Myocyte (in vitro differentiated cells): ENCODE data around the gene LZTR1. TPM values are rescaled to one million over a fixed set of nuclear protein-coding genes. Genes with fewer than 3 reads are reported as not detected.
"Not testable (repeated sequence)": the region's sequence is repeated elsewhere in the genome, so short reads cannot be mapped to it uniquely, and the experiment has no call there.

Experiments
- DNase-seq: peaks from one replicate; pipeline ENCODE4 v3.0.0-alpha.2; 2012; ENCODE audit warnings: low read depth
- microRNA counts: library from miRNA; unstranded; fragments of <30 nt; microRNA quantifications from one replicate; lab custom pipeline; 2016
- microRNA-seq: library from miRNA; unstranded; fragments of <30 nt; microRNA quantifications from one replicate; pipeline ENCODE4, GENCODE V29; 2016
- total RNA-seq: library from RNA; depleted of rRNA; stranded (reverse); fragments of >200 nt; gene quantifications from 2 replicates; pipeline ENCODE4 v1.2.3, GENCODE V29; 2014

The LZTR1 gene
- total RNA-seq, 1 donor from 2014 or later = 51.8 TPM

DNA sequence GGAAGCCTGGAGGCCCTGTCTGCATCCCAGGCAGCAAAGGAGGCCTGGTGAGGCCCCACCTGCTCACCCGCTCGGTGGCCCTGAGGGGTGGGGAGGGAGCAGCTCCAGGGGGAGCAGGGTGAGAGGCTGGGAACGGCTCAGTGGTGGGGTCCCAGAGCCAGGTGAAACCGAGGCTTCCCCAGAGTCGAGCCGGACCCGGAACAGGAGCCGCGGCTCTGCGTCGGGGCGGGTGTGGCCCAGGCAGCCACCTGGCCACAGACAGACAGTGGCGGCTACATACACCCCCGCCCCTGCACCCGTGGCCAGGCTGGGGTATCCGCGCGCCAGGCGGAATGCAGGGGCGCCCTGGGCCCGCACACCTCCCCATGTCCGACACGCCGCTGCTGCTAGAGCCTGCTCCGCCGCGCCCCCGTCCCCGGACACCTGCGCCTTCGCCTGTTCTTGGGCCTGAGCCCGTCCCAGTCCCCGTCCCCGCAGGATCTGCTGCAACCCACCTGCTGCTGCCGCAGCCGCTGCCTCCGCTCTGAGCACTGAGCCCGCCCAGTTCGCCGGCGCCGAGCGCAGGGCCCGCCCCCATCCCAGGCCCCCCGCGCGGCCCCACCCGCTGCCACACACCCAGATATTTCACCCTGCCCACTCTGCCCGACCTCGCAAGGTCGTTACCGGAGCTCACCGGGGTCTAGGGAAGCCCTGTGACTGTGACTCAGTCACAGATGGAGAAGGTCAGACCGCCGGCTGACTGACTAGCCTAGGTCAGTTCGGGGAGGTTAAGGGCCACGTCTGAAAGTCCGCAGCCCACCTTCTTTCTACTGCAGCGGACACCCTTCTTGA, 50.2 kb downstream of the LZTR1 start, which contains the start of gene SLC7A4:
Gene SLC7A4 (minus strand): TSS at position 525 of the 831 bp plus-strand sequence. CDS start 749 bp downstream, outside the sequence.
- DNase-seq = no peak

DNA sequence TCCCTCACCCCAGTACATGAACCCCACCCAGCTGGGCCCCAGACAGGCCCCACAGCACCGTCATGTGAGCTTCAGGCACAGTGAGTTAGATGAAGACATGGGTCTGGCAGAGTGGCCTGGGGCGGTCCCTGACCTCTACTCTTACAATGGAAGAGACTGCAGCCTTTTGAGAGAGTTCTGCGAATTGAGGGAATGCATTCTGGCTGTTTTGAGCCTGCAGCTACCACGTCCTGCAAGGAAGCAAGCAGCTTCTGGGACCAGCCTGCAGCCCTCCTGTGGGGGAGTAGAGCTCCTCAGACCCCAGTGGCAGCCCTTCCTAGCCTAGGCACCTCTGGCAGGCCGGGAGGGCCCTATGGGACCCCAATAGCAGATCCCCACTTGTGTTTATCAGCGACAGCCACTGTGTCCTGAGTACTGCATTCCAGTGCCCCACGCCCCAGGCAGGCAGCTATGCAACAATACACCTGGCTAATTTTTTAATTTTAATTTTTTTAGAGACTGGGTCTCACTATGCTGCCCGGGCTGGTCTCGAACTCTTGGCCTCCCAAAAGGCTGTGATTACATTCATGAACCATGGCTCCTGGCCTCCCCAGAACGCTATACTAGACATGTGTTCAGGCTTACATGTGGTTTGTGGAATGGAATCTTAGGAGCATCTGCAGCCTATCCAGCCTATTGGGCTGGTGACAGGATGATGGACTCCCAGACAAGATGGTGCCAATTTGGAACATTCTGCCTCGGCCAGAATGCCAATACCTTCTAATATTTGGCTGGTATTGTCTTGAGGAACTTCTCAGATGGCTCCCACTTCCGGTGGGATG, 51.0 kb downstream of the LZTR1 start:
- no peak for DNase-seq

DNA sequence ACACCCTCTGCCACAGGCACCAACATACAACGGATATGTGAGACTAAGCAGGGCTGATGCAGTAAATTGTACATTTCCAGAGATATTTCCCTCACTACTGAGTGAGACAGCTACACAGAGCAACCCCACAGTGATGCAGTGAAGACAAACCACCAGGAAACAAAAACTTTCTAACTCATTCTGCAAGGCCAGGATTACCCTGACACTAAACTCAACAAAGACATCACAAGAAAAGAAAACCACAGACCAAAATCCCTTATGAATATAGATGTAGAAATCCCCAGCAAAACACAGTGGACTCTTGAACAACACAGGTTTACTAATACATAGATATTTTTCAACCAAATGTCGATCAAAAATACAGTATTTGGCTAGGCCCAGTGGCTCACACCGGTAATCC, 51.8 kb downstream of the LZTR1 start:
- no peak for DNase-seq

DNA sequence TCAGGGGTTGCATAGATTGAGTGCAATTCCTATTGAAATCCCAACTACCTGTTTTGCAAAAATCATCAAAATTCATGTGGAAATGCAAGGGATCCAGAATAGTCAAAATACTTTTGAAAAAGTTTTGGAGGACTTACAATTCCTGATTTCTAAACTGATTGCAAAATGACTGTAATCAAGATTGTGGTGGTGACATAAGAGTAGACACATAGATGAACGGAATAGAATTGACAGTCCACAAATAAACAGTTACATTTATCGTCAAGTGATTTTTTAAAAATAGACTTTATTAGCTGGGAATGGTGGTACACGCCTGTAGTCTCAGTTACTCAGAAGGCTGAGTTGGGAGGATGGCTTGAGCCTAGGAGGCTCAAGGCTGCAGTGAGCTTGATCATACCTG, 52.9 kb downstream of the LZTR1 start:
- no peak for DNase-seq

DNA sequence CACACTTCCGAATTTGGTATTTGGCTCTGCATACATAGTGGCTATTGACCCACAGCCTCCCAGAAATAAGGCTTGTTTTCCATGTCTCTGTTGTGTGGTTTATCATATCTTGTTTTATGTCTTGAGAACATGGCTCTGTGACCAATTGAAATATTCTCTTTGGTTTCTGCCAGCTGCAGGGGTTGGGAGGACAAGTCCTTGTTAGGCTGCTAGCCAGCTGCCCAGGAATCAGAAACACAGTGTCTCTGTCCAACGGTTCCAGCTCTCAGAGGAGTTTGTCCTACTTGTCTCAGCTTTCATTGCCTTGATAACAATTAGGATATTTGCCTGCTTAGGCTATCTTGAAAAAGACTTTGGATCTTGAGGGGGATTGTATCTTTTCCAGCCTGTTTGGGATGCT, 56.3 kb downstream of the LZTR1 start:
- DNase-seq = peak; percentile 78

DNA sequence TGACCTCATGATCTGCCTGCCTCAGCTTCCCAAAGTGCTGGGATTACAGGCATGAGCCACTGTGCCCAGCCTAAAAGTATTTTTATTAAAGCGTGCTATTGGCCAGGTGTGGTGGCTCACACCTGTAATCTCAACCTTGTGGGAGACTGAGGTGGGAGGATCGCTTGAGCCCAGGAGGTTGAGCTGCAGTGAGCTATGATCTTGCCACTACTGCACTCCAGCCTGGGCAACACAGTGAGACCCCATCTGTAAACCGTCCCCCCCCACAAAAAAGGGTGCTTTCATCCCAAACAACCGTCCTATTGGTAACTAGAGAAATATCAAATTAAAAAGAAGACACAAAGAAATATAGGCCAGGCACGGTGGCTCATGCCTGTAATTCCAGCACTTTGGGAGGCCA, 57.1 kb downstream of the LZTR1 start:
- not testable (repeated sequence) for DNase-seq

DNA sequence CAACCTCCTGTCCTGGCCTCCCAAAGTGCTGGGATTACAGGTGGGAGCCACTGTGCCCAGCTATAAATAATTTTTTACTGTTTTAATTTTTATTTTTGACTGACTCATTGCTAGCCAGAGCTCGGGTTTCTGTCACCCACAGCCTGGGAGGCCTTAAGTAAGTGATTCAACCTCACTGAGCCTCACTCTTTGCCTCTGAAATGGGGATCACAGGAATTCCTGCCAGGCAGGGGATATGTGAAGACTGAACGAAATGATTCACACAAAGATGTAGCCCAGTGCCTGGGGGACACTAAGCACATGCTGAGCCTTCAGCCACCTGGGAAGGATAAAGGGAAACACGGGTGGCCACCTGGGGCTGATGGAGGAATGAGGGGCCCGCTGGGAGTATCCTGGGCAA, 59.8 kb downstream of the LZTR1 start:
- peak; percentile 73 for DNase-seq

DNA sequence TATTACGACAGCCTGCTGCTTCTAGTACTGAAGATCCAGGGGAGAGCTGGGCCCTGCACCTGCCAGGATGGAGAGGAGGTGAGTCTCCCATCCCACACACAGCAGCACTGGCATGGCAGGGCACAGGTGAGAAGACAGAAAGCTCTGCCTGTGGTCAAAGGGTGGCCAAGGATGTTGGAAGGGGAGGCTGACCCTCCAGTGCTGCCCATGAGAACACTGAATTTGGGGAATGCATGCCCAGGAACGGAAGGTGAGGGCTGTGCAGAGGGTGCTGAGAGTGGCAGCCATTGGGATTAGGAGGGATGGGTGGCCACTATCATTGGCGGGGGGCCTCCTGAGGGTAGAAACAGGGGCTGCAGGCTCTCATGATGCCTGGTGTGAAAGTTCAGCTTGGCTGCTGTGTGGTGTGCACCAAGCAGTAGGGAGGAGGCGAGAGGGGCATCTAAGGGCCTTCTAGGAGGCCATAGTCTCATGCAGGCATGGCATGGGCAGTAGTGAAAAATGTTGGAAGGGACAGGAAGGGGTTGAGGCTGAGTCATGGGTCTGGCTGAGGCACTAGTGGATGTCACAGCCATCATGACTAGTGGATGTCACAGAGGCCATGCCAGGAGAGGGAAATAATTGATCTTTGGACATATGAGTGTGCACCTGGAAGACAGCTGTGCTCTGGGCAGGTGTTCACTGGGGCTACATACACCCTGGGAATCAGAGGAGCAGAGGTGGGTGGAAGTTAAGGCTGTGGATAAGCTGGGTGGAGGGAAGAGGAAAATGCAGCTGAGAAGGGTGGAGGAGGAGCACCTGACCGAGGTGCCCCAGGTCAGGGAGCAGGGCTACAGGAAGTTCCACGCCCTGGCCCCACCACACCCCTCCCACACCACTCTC, 61.1 kb downstream of the LZTR1 start:
- no peak for DNase-seq

DNA sequence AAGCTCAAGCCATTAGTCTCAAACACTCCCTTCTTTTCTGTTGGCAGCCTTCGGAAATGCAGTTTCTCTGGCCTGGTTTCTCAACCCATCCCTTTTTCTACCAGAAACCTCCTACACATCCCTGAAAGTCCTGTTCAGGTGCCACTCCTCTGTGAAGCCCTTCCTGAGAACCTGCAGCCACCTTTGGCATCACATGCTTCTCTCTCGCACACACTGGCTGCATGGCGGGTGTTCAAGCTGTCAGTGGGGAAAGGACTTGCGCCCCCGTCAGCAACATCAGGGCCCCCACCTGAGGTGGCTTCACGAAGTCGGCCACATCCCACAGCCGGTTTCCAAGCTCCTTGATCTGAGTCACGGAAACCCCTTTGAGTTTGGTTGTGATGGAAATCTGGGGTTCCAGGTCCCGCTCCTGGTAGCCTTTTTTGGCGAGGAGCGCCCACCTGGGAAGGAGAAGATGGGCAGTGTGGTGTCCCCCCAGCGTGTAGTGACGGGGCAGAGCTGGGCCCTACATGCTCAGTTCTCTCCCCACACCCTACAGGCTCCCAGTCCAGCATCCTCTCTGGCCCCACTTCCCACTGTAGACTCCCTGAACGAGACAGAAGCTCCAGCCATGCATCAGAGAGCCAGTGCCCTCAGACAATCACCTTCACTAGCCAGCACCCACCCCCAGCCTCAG, 61.9 kb downstream of the LZTR1 start:
- DNase-seq = no peak

DNA sequence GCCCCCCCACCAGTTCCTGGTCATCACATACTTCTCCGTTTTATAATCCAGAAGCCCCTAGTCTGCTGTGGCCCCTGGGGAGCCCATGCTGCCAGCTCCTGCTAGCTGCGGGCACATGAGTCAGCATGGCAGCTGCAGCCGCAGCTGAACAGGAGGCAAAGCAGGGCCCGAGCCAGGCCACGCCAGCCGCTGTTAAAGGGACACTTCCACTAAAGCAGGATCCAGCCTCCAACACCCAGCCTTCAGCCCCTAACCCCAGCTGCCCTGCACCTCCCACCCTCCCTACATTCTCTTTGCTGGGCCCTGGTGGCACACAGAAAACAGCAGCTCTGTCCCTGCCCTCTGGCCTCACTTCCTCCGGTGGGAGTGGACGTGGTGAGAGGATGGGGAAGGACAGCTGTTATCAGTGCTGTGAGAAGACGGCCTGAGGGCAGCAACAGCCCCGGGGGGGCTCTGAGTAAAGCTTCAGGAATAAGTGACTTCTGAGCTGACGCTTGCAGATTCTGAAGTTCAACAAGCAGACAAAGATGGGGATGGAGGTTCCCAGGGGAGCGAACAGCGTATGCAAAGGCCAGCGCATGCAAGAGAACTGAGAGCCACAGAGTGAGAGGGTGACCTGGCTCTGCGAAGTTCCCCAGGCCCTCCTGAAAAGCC, 63.0 kb downstream of the LZTR1 start:
- peak; percentile 95 for DNase-seq

DNA sequence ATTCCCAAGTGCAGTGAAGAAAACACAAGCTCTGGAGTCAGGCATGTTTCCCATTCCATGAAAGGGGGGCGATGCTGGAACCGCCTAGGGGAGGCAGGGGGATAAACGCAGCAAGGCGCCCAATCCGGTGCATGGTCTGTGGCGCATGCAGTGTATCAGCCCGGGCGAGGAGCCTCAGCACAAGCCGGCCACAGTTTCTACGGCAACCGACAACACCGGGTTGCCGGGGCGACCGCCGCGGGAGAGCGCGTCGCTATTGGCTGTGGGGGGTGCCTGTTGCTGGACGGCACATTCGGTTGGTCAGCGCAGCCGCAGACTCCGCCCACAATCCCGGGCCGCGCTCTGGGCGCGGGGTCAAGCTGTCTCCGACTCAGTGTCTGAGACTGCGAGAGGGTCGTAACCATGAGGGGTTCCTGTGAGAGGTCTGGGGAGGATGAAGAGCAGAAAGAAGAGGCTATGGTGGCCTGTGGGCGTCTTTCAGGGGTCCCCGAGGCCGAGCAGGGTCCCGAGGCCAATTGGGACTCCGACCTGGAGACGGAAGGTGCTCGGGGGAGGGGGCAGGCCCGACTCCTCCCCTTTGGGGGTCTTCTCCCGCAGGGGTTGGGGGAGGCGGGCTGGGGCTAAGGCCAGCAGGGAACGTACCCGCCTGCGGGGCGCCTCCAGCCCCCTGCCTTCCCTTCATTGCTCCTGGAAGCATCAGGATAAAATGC, 63.6 kb downstream of the LZTR1 start, which contains the start of gene LRRC74B:
Gene LRRC74B (plus strand): TSS at position 362 of the 710 bp plus-strand sequence. CDS start 41 bp downstream, at position 403.
- DNase-seq = peak; percentile 96

DNA sequence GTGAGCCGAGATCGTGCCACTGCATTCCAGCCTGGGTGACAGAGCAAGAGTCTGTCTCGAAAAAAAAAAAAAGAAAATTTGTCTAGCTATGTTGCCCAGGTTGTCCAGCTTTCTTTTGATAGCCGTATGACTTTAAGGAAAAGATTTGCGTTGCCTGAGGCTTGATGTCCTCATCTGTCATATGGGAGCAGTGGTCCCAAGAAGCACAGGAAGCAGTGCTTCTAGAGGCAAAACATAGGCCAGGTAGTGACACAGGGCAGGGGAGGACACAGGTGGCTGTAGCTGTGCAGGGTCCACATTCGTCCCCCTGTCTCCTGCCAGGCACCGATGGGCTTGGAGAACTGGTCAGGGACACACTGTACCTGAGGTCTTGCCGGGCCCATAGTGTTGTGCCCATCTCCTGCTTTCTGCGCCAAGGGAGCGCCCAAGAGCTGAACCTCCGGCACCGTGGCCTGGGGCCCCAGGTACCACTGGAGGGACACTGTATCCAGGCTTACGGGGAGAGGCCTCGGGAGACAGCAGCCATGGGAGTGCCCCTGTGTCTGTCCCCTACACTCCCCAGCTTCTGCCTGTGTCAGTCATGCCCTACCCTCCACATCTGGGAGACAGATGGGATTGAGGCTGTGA, 65.1 kb downstream of the LZTR1 start:
- no peak for DNase-seq

DNA sequence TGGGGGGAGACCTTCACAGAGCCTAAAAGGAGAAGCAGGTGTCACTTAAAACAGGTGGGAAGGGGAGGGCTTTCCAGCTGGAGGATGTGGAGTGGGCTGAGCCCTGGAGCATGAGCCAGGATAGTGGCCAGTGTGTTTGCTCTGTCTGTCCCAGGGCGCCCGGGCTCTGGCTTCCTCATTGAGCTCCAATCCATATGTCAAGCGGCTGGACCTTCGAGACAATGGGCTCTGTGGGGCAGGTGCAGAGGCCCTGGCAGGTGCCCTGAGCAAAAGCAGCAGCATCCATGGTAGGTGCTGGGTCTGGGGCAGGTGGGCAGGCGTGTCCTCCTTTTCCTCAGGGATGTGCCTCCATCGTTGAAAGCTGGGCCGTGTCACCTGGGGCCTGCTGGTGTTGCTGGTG, 65.6 kb downstream of the LZTR1 start:
- no peak for DNase-seq

DNA sequence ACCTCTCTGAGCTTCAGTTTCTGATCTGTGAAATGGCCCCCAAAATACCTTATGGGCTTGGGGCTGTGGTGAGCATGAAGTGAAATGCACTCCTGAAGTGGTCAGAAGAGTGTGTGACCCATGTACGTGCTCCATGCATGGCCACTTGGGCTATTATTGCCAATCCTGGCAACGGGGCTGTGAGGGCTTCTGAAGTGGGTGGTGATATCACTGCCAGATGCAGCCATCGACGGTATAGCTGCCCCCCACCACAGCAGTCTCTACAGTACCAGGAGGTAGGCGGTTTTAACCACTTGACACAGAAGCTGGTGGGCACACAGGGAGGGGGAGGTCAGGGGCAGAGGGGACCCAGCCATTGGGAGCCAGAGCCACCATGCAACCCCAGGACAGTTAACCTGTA, 66.4 kb downstream of the LZTR1 start:
- not testable (repeated sequence) for DNase-seq

MicroRNA genes within 50 kb of the gene (microRNA counts, 767-probe panel; counts per million panel counts)
- microRNA hsa-miR-649 (lab: Ali Mortazavi, UCI) = not detected

Small RNAs within 50 kb of the gene (microRNA-seq; reads per million reads assigned to microRNA genes)
- gene MIR649 = not detected

Other genes with a start within 250 kb of the LZTR1 start
- not detected in 2 replicates for gene SERPIND1, start 208.2 kb upstream of the LZTR1 start, total RNA-seq
- 41.7 and 48.4 TPM in 2 replicates for gene PI4KA, start 123.5 kb upstream of the LZTR1 start, total RNA-seq
- 15.1 and 19.1 TPM in 2 replicates for gene SNAP29, start 123.3 kb upstream of the LZTR1 start, total RNA-seq
- gene CRKL, start 64.9 kb upstream of the LZTR1 start, total RNA-seq = 48.5 and 52.6 TPM in 2 replicates
- 0.13 TPM in 1 of 2 replicates, not detected in the other for gene AIFM3, start 15.0 kb upstream of the LZTR1 start, total RNA-seq
- gene THAP7, start 19.8 kb downstream of the LZTR1 start, total RNA-seq = 56.5 and 60.0 TPM in 2 replicates
- 72.8 and 103 TPM in 2 replicates for gene P2RX6, start 32.9 kb downstream of the LZTR1 start, total RNA-seq
- 0.70 and 1.3 TPM in 2 replicates for gene SLC7A4, start 50.3 kb downstream of the LZTR1 start, total RNA-seq
- 0.08 and 0.88 TPM in 2 replicates for gene LRRC74B, start 63.6 kb downstream of the LZTR1 start, total RNA-seq